DND-41 (cell line): ENCODE data around the gene APBB1IP.

Source experiments
- ATAC-seq: fragments of 200-7000 bp; cut with Tn5 transposase; 3 replicates; pipeline ENCODE4 v1.9.1; 2021; ENCODE audit warnings: low read depth; ENCODE audit not compliant: insufficient read depth
- DNase-seq: peaks from one replicate; pipeline ENCODE4 v3.0.0-alpha.2; 2020
- H2AFZ ChIP-seq: 2 replicates; pipeline ENCODE4 v1.6.0; 2012; ENCODE audit warnings: low read depth, low read length
- H3K27ac ChIP-seq: 2 replicates; pipeline ENCODE4 v1.5.1; 2012; ENCODE audit warnings: low read length, inconsistent platforms
- H3K27me3 ChIP-seq: fragments of 200-600 bp; sonication (generic); 2 replicates; pipeline ENCODE4 v1.6.0; 2012; ENCODE audit warnings: low read length, mild to moderate bottlenecking, inconsistent platforms; ENCODE audit not compliant: insufficient read depth, poor library complexity
- H3K36me3 ChIP-seq: 2 replicates; pipeline ENCODE4 v1.5.1; 2012; ENCODE audit warnings: low read length, inconsistent platforms; ENCODE audit not compliant: insufficient read depth
- H3K4me1 ChIP-seq: 2 replicates; pipeline ENCODE4 v1.5.1; 2012; ENCODE audit warnings: mild to moderate bottlenecking, low read length; ENCODE audit not compliant: insufficient read depth
- H3K4me2 ChIP-seq: 2 replicates; pipeline ENCODE4 v1.6.0; 2012; ENCODE audit warnings: mild to moderate bottlenecking, moderate library complexity, low read length, inconsistent platforms; ENCODE audit not compliant: insufficient read depth
- H3K4me3 ChIP-seq, 2 experiments: fragments of 200-600 bp in 1 of 2; shearing (Covaris generic) in 1 of 2; 2 replicates each; pipeline ENCODE4 v1.5.1; 2012 to 2016; ENCODE audit warnings: inconsistent platforms in 2 of 2, low read length in 2 of 2, mild to moderate bottlenecking in 2 of 2, low read depth in 1 of 2, moderate library complexity in 1 of 2
- H3K79me2 ChIP-seq: 2 replicates; pipeline ENCODE4 v1.6.0; 2012; ENCODE audit warnings: low read length, inconsistent platforms; ENCODE audit not compliant: insufficient read depth
- H3K9ac ChIP-seq: 2 replicates; pipeline ENCODE4 v1.6.0; 2012; ENCODE audit warnings: low read depth, mild to moderate bottlenecking, inconsistent platforms, low read length, moderate library complexity
- H3K9me3 ChIP-seq: 2 replicates; pipeline ENCODE4 v1.5.1; 2012; ENCODE audit warnings: low read length, moderate library complexity, mild to moderate bottlenecking, inconsistent platforms; ENCODE audit not compliant: insufficient read depth, severe bottlenecking
- H4K20me1 ChIP-seq: 2 replicates; pipeline ENCODE4 v1.6.0; 2012; ENCODE audit warnings: low read length; ENCODE audit not compliant: insufficient read depth
- EZH2 ChIP-seq: IDR thresholded peaks from 3 replicates; pipeline ENCODE4 v1.6.1; 2012; ENCODE audit warnings: borderline replicate concordance, low read depth, mild to moderate bottlenecking, moderate library complexity, low read length, inconsistent platforms; ENCODE audit not compliant: severe bottlenecking
- TF ChIP-seq, protein P1 (sequence below): IDR thresholded peaks from 2 replicates; pipeline ENCODE4 v1.5.1; 2012; ENCODE audit warnings: borderline replicate concordance, low read length, moderate library complexity, mild to moderate bottlenecking; ENCODE audit not compliant: poor library complexity, severe bottlenecking; ENCODE audit errors: extremely low read depth

The APBB1IP gene

DNA sequence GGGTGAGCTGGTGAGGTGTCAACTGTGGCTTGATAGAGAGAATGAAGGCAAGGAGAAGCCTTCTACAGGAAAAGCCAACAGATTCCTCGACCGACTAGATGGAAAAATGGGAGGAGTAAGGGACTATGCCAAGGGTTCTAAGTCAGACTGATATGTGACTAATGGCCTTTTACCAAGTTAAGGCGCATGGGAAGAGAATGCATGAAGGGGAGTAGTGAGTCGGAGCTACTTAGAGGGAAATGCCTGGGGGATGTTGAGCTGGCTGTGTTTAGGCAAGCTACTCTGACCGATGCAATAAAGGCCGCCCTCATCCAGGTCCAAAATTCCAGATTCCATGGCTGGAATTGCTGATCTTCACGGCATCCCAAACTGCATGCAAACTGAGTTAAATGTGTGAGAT, 48.2 kb downstream of the APBB1IP start:
- H3K36me3 ChIP-seq: peaks cover 41% of the 10 kb centered on the region
- no peak overlapping the region for H3K4me2 ChIP-seq
- DNase-seq (no peak), ATAC-seq (no peak)
- H3K9me3 ChIP-seq: no peaks in the 10 kb centered on the region
- H3K9ac ChIP-seq: no peak overlapping the region
- H3K27me3 ChIP-seq: no peaks in the 10 kb centered on the region
- H4K20me1 ChIP-seq: no peaks in the 10 kb centered on the region; the same call in 1 of the 2 replicates
- no peak overlapping the region for H3K4me3 ChIP-seq
- TF ChIP-seq EZH2: no peak
- TF ChIP-seq, protein P1, sequence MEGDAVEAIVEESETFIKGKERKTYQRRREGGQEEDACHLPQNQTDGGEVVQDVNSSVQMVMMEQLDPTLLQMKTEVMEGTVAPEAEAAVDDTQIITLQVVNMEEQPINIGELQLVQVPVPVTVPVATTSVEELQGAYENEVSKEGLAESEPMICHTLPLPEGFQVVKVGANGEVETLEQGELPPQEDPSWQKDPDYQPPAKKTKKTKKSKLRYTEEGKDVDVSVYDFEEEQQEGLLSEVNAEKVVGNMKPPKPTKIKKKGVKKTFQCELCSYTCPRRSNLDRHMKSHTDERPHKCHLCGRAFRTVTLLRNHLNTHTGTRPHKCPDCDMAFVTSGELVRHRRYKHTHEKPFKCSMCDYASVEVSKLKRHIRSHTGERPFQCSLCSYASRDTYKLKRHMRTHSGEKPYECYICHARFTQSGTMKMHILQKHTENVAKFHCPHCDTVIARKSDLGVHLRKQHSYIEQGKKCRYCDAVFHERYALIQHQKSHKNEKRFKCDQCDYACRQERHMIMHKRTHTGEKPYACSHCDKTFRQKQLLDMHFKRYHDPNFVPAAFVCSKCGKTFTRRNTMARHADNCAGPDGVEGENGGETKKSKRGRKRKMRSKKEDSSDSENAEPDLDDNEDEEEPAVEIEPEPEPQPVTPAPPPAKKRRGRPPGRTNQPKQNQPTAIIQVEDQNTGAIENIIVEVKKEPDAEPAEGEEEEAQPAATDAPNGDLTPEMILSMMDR: no peak
- H2AFZ ChIP-seq: no peak overlapping the region
- H3K27ac ChIP-seq: peak overlapping the region; percentile 38
- peaks cover 28% of the 10 kb centered on the region for H3K4me1 ChIP-seq
- peaks cover 99% of the 10 kb centered on the region for H3K79me2 ChIP-seq

DNA sequence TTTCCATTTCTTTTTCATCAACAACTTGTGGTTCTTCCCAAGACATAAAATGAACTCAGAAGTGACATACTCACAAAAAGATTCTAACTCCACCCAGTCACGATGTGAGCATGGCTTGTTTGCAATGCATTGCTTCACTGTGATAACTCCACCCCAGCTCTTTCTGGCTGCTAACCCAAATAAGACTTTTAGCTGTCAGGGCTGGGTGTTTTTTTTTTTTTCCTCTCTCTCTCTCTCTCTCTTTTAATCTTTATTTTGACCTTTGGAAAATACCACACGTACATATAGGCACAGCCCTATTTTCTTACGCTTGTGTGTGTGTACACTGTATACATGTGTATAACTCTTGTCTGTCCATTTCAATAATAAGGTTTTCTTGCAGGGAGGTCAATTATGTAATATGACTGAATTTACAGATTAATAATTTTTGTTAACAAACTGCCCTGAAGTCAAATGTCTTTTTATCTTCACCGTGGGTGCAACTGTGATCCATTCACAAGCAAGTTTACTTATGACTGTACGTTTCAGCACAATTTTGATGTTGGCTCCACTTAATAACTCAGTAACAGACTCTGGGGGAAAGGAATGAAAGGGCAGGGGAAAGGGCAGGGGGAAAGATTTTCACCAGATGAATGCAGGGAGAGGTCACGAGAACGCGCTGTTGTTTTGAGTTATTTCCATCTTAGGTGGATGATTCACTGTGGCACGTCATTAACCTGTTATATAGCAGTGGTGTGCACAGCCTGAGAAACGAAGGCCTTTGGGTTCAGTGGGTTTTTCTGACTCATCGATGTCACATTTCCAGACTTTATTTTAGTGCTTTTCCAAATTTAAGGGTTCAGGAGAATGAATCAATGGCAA, 49.1 kb downstream of the APBB1IP start:
- ATAC-seq: no peak
- peaks cover 18% of the 10 kb centered on the region for H3K4me1 ChIP-seq
- H3K4me2 ChIP-seq: no peak overlapping the region

GRCh38 chr10:26488344-26488743, 50.2 kb downstream of the APBB1IP start:
- peaks cover 7% of the 10 kb centered on the region for H3K4me1 ChIP-seq

More for the DNA sequence above, 49.1 kb downstream of the APBB1IP start:
- no peak overlapping the region for H3K9ac ChIP-seq
- H3K27me3 ChIP-seq: no peaks in the 10 kb centered on the region
- no peaks in the 10 kb centered on the region for H3K9me3 ChIP-seq
- H4K20me1 ChIP-seq: no peaks in the 10 kb centered on the region; the same call in 1 of the 2 replicates
- H3K4me3 ChIP-seq: no peak overlapping the region
- H3K79me2 ChIP-seq: peaks cover 98% of the 10 kb centered on the region
- no peak overlapping the region for H2AFZ ChIP-seq
- TF ChIP-seq, protein P1: no peak
- no peak for TF ChIP-seq EZH2
- H3K27ac ChIP-seq: peak overlapping the region; percentile 38
- peaks cover 50% of the 10 kb centered on the region for H3K36me3 ChIP-seq
- DNase-seq: no peak

More at GRCh38 chr10:26488344-26488743, 50.2 kb downstream of the APBB1IP start:
- ATAC-seq (no peak), DNase-seq (no peak)
- H3K27me3 ChIP-seq: no peaks in the 10 kb centered on the region
- no peak overlapping the region for H3K4me2 ChIP-seq
- no peaks in the 10 kb centered on the region; the same call in 1 of the 2 replicates for H4K20me1 ChIP-seq
- no peak overlapping the region for H3K4me3 ChIP-seq
- H2AFZ ChIP-seq: no peak overlapping the region
- H3K9me3 ChIP-seq: no peaks in the 10 kb centered on the region
- TF ChIP-seq EZH2: no peak
- TF ChIP-seq, protein P1: no peak
- peaks cover 58% of the 10 kb centered on the region for H3K36me3 ChIP-seq
- H3K27ac ChIP-seq: no peak overlapping the region
- H3K79me2 ChIP-seq: peaks cover 88% of the 10 kb centered on the region
- H3K9ac ChIP-seq: no peak overlapping the region
